Measurements from ENCODE around the gene TSPAN9.

The TSPAN9 gene

GRCh38 chr12:3036901-3037600, 40.1 kb upstream of the TSPAN9 start:
- H3K9me3 ChIP-seq (ENCODE audit: control insufficient read depth in 2 of 2, low read length in 2 of 2) = no peaks in the 10 kb centered on the region
- no peak overlapping the region for H3K27ac ChIP-seq (ENCODE audit: low read length)
- no peak overlapping the region for H3K9ac ChIP-seq (ENCODE audit: low read length in 2 of 2)
- H3K27me3 ChIP-seq (ENCODE audit: control insufficient read depth in 1 of 2, insufficient read depth in 2 of 2, low read length in 2 of 2) = no peaks in the 10 kb centered on the region
- H3K36me3 ChIP-seq (ENCODE audit: control insufficient read depth in 2 of 2, insufficient read depth in 2 of 2, low read length in 2 of 2) = peaks cover 0 to 7% of the 10 kb centered on the region in 2 donors
- no peak overlapping the region for H3K4me3 ChIP-seq (ENCODE audit: low read length in 2 of 2)
- H3K4me1 ChIP-seq (ENCODE audit: control insufficient read depth, insufficient read depth, low read length) = peaks cover 14% of the 10 kb centered on the region

GRCh38 chr12:3038166-3038565, 39.0 kb upstream of the TSPAN9 start:
- Histone ChIP-seq H3K27me3 (ENCODE audit: control insufficient read depth in 1 of 2, insufficient read depth in 2 of 2, low read length in 2 of 2) (no peaks in the 10 kb centered on the region), H3K9ac (ENCODE audit: low read length in 2 of 2) (no peak overlapping the region), H3K36me3 (ENCODE audit: control insufficient read depth in 2 of 2, insufficient read depth in 2 of 2, low read length in 2 of 2) (peaks cover 0 to 7% of the 10 kb centered on the region in 2 donors), H3K4me3 (ENCODE audit: low read length in 2 of 2) (no peak overlapping the region), H3K4me1 (ENCODE audit: control insufficient read depth, insufficient read depth, low read length) (peaks cover 14% of the 10 kb centered on the region), H3K27ac (ENCODE audit: low read length) (no peak overlapping the region), H3K9me3 (ENCODE audit: control insufficient read depth in 2 of 2, low read length in 2 of 2) (no peaks in the 10 kb centered on the region)

- H3K4me1 ChIP-seq (ENCODE audit: control insufficient read depth, insufficient read depth, low read length) = peaks cover 10% of the 10 kb centered on the region
- no peaks in the 10 kb centered on the region for H3K9me3 ChIP-seq (ENCODE audit: control insufficient read depth in 2 of 2, low read length in 2 of 2)
- no peak overlapping the region for H3K27ac ChIP-seq (ENCODE audit: low read length)
- H3K36me3 ChIP-seq (ENCODE audit: control insufficient read depth in 2 of 2, insufficient read depth in 2 of 2, low read length in 2 of 2) = peaks cover 0 to 7% of the 10 kb centered on the region in 2 donors
- no peak overlapping the region for H3K9ac ChIP-seq (ENCODE audit: low read length in 2 of 2)
- no peaks in the 10 kb centered on the region for H3K27me3 ChIP-seq (ENCODE audit: control insufficient read depth in 1 of 2, insufficient read depth in 2 of 2, low read length in 2 of 2)
- H3K4me3 ChIP-seq (ENCODE audit: low read length in 2 of 2) = no peak overlapping the region
Measured at GRCh38 chr12:3038926-3039510, 38.2 kb upstream of the TSPAN9 start.

GRCh38 chr12:3040026-3040656, 37.0 kb upstream of the TSPAN9 start:
- H3K27me3 ChIP-seq (ENCODE audit: control insufficient read depth in 1 of 2, insufficient read depth in 2 of 2, low read length in 2 of 2) = no peaks in the 10 kb centered on the region
- no peak overlapping the region for H3K4me3 ChIP-seq (ENCODE audit: low read length in 2 of 2)
- no peaks in the 10 kb centered on the region for H3K9me3 ChIP-seq (ENCODE audit: control insufficient read depth in 2 of 2, low read length in 2 of 2)
- H3K36me3 ChIP-seq (ENCODE audit: control insufficient read depth in 2 of 2, insufficient read depth in 2 of 2, low read length in 2 of 2) = peaks cover 0 to 7% of the 10 kb centered on the region in 2 donors
- peaks cover 8% of the 10 kb centered on the region for H3K4me1 ChIP-seq (ENCODE audit: control insufficient read depth, insufficient read depth, low read length)
- H3K9ac ChIP-seq (ENCODE audit: low read length in 2 of 2) = no peak overlapping the region
- H3K27ac ChIP-seq (ENCODE audit: low read length) = no peak overlapping the region

- peaks cover 5% of the 10 kb centered on the region for H3K4me1 ChIP-seq (ENCODE audit: control insufficient read depth, insufficient read depth, low read length)
- H3K27ac ChIP-seq (ENCODE audit: low read length) = no peak overlapping the region
- no peak overlapping the region for H3K4me3 ChIP-seq (ENCODE audit: low read length in 2 of 2)
- H3K9me3 ChIP-seq (ENCODE audit: control insufficient read depth in 2 of 2, low read length in 2 of 2) = no peaks in the 10 kb centered on the region
- H3K36me3 ChIP-seq (ENCODE audit: control insufficient read depth in 2 of 2, insufficient read depth in 2 of 2, low read length in 2 of 2) = peaks cover 0 to 7% of the 10 kb centered on the region in 2 donors
- no peaks in the 10 kb centered on the region for H3K27me3 ChIP-seq (ENCODE audit: control insufficient read depth in 1 of 2, insufficient read depth in 2 of 2, low read length in 2 of 2)
- H3K9ac ChIP-seq (ENCODE audit: low read length in 2 of 2) = no peak overlapping the region
Measured at GRCh38 chr12:3040663-3041544, 36.3 kb upstream of the TSPAN9 start.

- no peak overlapping the region for H3K4me3 ChIP-seq (ENCODE audit: low read length in 2 of 2)
- H3K4me1 ChIP-seq (ENCODE audit: control insufficient read depth, insufficient read depth, low read length) = peaks cover 5% of the 10 kb centered on the region
Measured at GRCh38 chr12:3041558-3042164, 35.5 kb upstream of the TSPAN9 start.

GRCh38 chr12:3042394-3042793, 34.8 kb upstream of the TSPAN9 start:
- Histone ChIP-seq H3K27ac (ENCODE audit: low read length) (no peak overlapping the region), H3K4me3 (ENCODE audit: low read length in 2 of 2) (no peak overlapping the region), H3K4me1 (ENCODE audit: control insufficient read depth, insufficient read depth, low read length) (peaks cover 5% of the 10 kb centered on the region), H3K36me3 (ENCODE audit: control insufficient read depth in 2 of 2, insufficient read depth in 2 of 2, low read length in 2 of 2) (peaks cover 0 to 7% of the 10 kb centered on the region in 2 donors), H3K9ac (ENCODE audit: low read length in 2 of 2) (no peak overlapping the region), H3K9me3 (ENCODE audit: control insufficient read depth in 2 of 2, low read length in 2 of 2) (no peaks in the 10 kb centered on the region), H3K27me3 (ENCODE audit: control insufficient read depth in 1 of 2, insufficient read depth in 2 of 2, low read length in 2 of 2) (no peaks in the 10 kb centered on the region)

More at GRCh38 chr12:3041558-3042164, 35.5 kb upstream of the TSPAN9 start:
- Histone ChIP-seq H3K9me3 (ENCODE audit: control insufficient read depth in 2 of 2, low read length in 2 of 2) (no peaks in the 10 kb centered on the region), H3K36me3 (ENCODE audit: control insufficient read depth in 2 of 2, insufficient read depth in 2 of 2, low read length in 2 of 2) (peaks cover 0 to 7% of the 10 kb centered on the region in 2 donors), H3K27me3 (ENCODE audit: control insufficient read depth in 1 of 2, insufficient read depth in 2 of 2, low read length in 2 of 2) (no peaks in the 10 kb centered on the region), H3K9ac (ENCODE audit: low read length in 2 of 2) (no peak overlapping the region), H3K27ac (ENCODE audit: low read length) (no peak overlapping the region)

- Histone ChIP-seq H3K27me3 (ENCODE audit: control insufficient read depth in 1 of 2, insufficient read depth in 2 of 2, low read length in 2 of 2) (no peaks in the 10 kb centered on the region), H3K27ac (ENCODE audit: low read length) (no peak overlapping the region), H3K4me1 (ENCODE audit: control insufficient read depth, insufficient read depth, low read length) (peaks cover 5% of the 10 kb centered on the region), H3K9ac (ENCODE audit: low read length in 2 of 2) (no peak overlapping the region), H3K9me3 (ENCODE audit: control insufficient read depth in 2 of 2, low read length in 2 of 2) (no peaks in the 10 kb centered on the region), H3K36me3 (ENCODE audit: control insufficient read depth in 2 of 2, insufficient read depth in 2 of 2, low read length in 2 of 2) (peaks cover 0 to 7% of the 10 kb centered on the region in 2 donors), H3K4me3 (ENCODE audit: low read length in 2 of 2) (no peak overlapping the region)
Measured at GRCh38 chr12:3042826-3043225, 34.4 kb upstream of the TSPAN9 start.

GRCh38 chr12:3043406-3043805, 33.8 kb upstream of the TSPAN9 start:
- Histone ChIP-seq H3K4me3 (ENCODE audit: low read length in 2 of 2) (no peak overlapping the region), H3K36me3 (ENCODE audit: control insufficient read depth in 2 of 2, insufficient read depth in 2 of 2, low read length in 2 of 2) (peaks cover 0 to 7% of the 10 kb centered on the region in 2 donors), H3K27ac (ENCODE audit: low read length) (no peak overlapping the region), H3K27me3 (ENCODE audit: control insufficient read depth in 1 of 2, insufficient read depth in 2 of 2, low read length in 2 of 2) (no peaks in the 10 kb centered on the region), H3K4me1 (ENCODE audit: control insufficient read depth, insufficient read depth, low read length) (peaks cover 5% of the 10 kb centered on the region), H3K9me3 (ENCODE audit: control insufficient read depth in 2 of 2, low read length in 2 of 2) (no peaks in the 10 kb centered on the region), H3K9ac (ENCODE audit: low read length in 2 of 2) (no peak overlapping the region)

- peaks cover 5% of the 10 kb centered on the region for H3K4me1 ChIP-seq (ENCODE audit: control insufficient read depth, insufficient read depth, low read length)
- no peaks in the 10 kb centered on the region for H3K9me3 ChIP-seq (ENCODE audit: control insufficient read depth in 2 of 2, low read length in 2 of 2)
- peaks cover 0 to 2% of the 10 kb centered on the region in 2 donors for H3K36me3 ChIP-seq (ENCODE audit: control insufficient read depth in 2 of 2, insufficient read depth in 2 of 2, low read length in 2 of 2)
- H3K4me3 ChIP-seq (ENCODE audit: low read length in 2 of 2) = no peak overlapping the region
- H3K27ac ChIP-seq (ENCODE audit: low read length) = no peak overlapping the region
- no peak overlapping the region for H3K9ac ChIP-seq (ENCODE audit: low read length in 2 of 2)
- no peaks in the 10 kb centered on the region for H3K27me3 ChIP-seq (ENCODE audit: control insufficient read depth in 1 of 2, insufficient read depth in 2 of 2, low read length in 2 of 2)
Measured at GRCh38 chr12:3044141-3044630, 33.0 kb upstream of the TSPAN9 start.

Measured in stomach smooth muscle (tissue), 2 donors.